A549 (cell line): ENCODE data around the gene INTS6L. TPM values are rescaled to one million over a fixed set of nuclear protein-coding genes. Genes with fewer than 3 reads are reported as not detected.

ENCODE experiments used
- ATAC-seq, 2 experiments: fragments of 200-7000 bp in 1 of 2; fragments of >200 bp in 1 of 2; cut with Nextera tagmentation in 1 of 2; cut with Tn5 transposase in 1 of 2; 3 replicates each; pipeline versions ENCODE4 v1.8.0 to v1.9.1; 2018 to 2020; ENCODE audit warnings: mild to moderate bottlenecking in 1 of 2, moderate library complexity in 1 of 2
- CTCF ChIA-PET: fragments of 300-600 bp; sonication (Branson Sonifier 250); formaldehyde crosslinking; extraction: SDS; loops from one replicate; lab custom pipeline; 2021; ENCODE audit warnings: antibody characterized with exemption, inconsistent platforms; lab: Yijun Ruan, JAX
- POLR2A ChIA-PET: fragments of 350-600 bp; formaldehyde crosslinking; extraction: SDS; loops from one replicate; lab custom pipeline; 2021; ENCODE audit warnings: antibody characterized with exemption, inconsistent platforms; lab: Yijun Ruan, JAX
- DNase-seq, 2 experiments: peaks; one replicate each; pipeline versions ENCODE4 v3.0.0 to v3.0.0-alpha.2; 2011 to 2016; ENCODE audit warnings: low read depth in 1 of 2, low spot score in 1 of 2
- FAIRE-seq: peaks from 2 replicates; lab custom pipeline; 2011; peaks lifted over from hg19 to GRCh38; lab: Jason Lieb, UNC
- H3K27ac ChIP-seq, 2 experiments: fragments of >200 bp; sonication (Bioruptor Twin); formaldehyde crosslinking; 3 replicates each; pipeline ENCODE4 v1.5.1; 2016 to 2017
- H3K4me1 ChIP-seq: fragments of >200 bp; sonication (Bioruptor Twin); formaldehyde crosslinking; 3 replicates; pipeline ENCODE4 v1.6.1; 2016
- H3K4me2 ChIP-seq: fragments of >200 bp; sonication (Bioruptor Twin); formaldehyde crosslinking; 3 replicates; pipeline ENCODE4 v1.6.1; 2016
- H3K4me3 ChIP-seq: fragments of >200 bp; sonication (Bioruptor Twin); formaldehyde crosslinking; 3 replicates; pipeline ENCODE4 v1.5.1; 2016
- H3K9me3 ChIP-seq: fragments of >200 bp; sonication (Bioruptor Twin); formaldehyde crosslinking; 3 replicates; pipeline ENCODE4 v1.6.1; 2016
- BHLHE40 ChIP-seq: IDR thresholded peaks from 2 replicates; pipeline ENCODE4 v1.6.1; 2012; ENCODE audit warnings: low read depth, low read length, inconsistent platforms
- CBX8 ChIP-seq: fragments of 200-600 bp; sonication (generic); IDR thresholded peaks from 2 replicates; pipeline ENCODE4 v1.6.1; 2016
- EHF ChIP-seq: fragments of 250-450 bp; sonication (Bioruptor Pico); IDR thresholded peaks from 2 replicates; pipeline ENCODE4 v1.5.0; 2020; ENCODE audit warnings: mild to moderate bottlenecking
- EHMT2 ChIP-seq: fragments of 200-600 bp; sonication (generic); IDR thresholded peaks from 2 replicates; pipeline ENCODE4 v1.6.1; 2016; ENCODE audit warnings: antibody characterized with exemption, low read depth, mild to moderate bottlenecking, moderate library complexity
- HES2 ChIP-seq: fragments of >200 bp; sonication (Bioruptor Twin); formaldehyde crosslinking; IDR thresholded peaks from 2 replicates; pipeline ENCODE4 v1.6.1; 2016
- HOXA7 ChIP-seq: fragments of 250-450 bp; sonication (Bioruptor Pico); IDR thresholded peaks from 2 replicates; pipeline ENCODE4 v1.5.0; 2020; ENCODE audit warnings: mild to moderate bottlenecking, moderate library complexity
- JUNB ChIP-seq: fragments of >200 bp; sonication (Bioruptor Twin); formaldehyde crosslinking; IDR thresholded peaks from 2 replicates; pipeline ENCODE4 v1.6.1; 2016
- KDM5A ChIP-seq: fragments of 200-600 bp; sonication (generic); IDR thresholded peaks from 2 replicates; pipeline ENCODE4 v1.6.1; 2016; ENCODE audit warnings: antibody characterized with exemption, mild to moderate bottlenecking
- MAZ ChIP-seq: fragments of 150-350 bp; IDR thresholded peaks from 2 replicates; pipeline ENCODE4 v1.6.1; 2014; ENCODE audit warnings: antibody characterized with exemption, low read depth, low read length, borderline replicate concordance
- POLR2AphosphoS2 ChIP-seq: conservative IDR thresholded peaks from 2 replicates; pipeline ENCODE4 v1.6.1; 2012; ENCODE audit warnings: low read length, improper control_type of control experiment, inconsistent platforms
- RAD21 ChIP-seq, 2 experiments: fragments of >200 bp in 1 of 2; sonication (Bioruptor Twin) in 1 of 2; formaldehyde crosslinking in 1 of 2; IDR thresholded peaks in 1 of 2; conservative IDR thresholded peaks in 1 of 2; 2 replicates in 1 of 2; 3 replicates in 1 of 2; pipeline ENCODE4 v1.6.1; 2012 to 2018; ENCODE audit warnings: inconsistent platforms in 1 of 2
- RCOR1 ChIP-seq: fragments of 150-350 bp; IDR thresholded peaks from 2 replicates; pipeline ENCODE4 v1.6.1; 2014; ENCODE audit warnings: antibody characterized with exemption, low read length, low read depth
- RFX5 ChIP-seq: fragments of 450-650 bp; IDR thresholded peaks from 2 replicates; pipeline ENCODE4 v1.7.1; 2014; ENCODE audit warnings: antibody characterized with exemption, mild to moderate bottlenecking, moderate library complexity
- RNF2 ChIP-seq: fragments of 200-600 bp; sonication (generic); IDR thresholded peaks from 2 replicates; pipeline ENCODE4 v1.6.1; 2016; ENCODE audit warnings: low read depth, mild to moderate bottlenecking, antibody characterized with exemption, moderate library complexity, borderline replicate concordance
- SREBF2 ChIP-seq: fragments of 450-650 bp; IDR thresholded peaks from 2 replicates; pipeline ENCODE4 v1.6.1; 2014; ENCODE audit warnings: mild to moderate bottlenecking, moderate library complexity
- TFCP2L1 ChIP-seq: fragments of 250-450 bp; sonication (Bioruptor Pico); IDR thresholded peaks from 2 replicates; pipeline ENCODE4 v1.5.0; 2021; ENCODE audit warnings: mild to moderate bottlenecking
- ZC3H11A ChIP-seq: fragments of 450-650 bp; IDR thresholded peaks from 2 replicates; pipeline ENCODE4 v1.6.1; 2014; ENCODE audit warnings: antibody characterized with exemption, mild to moderate bottlenecking
- ZSCAN20 ChIP-seq: fragments of 250-450 bp; sonication (Bioruptor Pico); IDR thresholded peaks from 2 replicates; pipeline ENCODE4 v1.8.0; 2022; ENCODE audit warnings: mild to moderate bottlenecking, moderate library complexity
- WGBS: methylation state at CpG from one replicate; pipeline ENCODE4 v1.1.6; 2017; ENCODE audit errors: missing lambda C conversion rate; 5-methylcytosine and 5-hydroxymethylcytosine counted together
- polyA plus RNA-seq, 4 experiments: library from polyadenylated mRNA; depleted of rRNA in 3 of 4; stranded (reverse); fragments of >200 nt; fragmentation: RNase III in 1 of 4; extraction: RNeasy Plus Mini Kit Qiagen cat#74134 plus additional on column Dnase treatment in 1 of 4; gene quantifications; 2 replicates in 3 of 4; 3 replicates in 1 of 4; pipeline ENCODE4 v1.2.3, GENCODE V29; 2011 to 2017
- TF ChIP-seq, protein P1 (sequence below): fragments of 150-350 bp; IDR thresholded peaks from 2 replicates; pipeline ENCODE4 v1.6.1; 2014; ENCODE audit warnings: low read depth, mild to moderate bottlenecking, low read length
- TF ChIP-seq, protein P2 (sequence below): fragments of 250-450 bp; sonication (Bioruptor Pico); IDR thresholded peaks from 2 replicates; pipeline ENCODE4 v1.5.0; 2021; ENCODE audit warnings: mild to moderate bottlenecking, moderate library complexity, borderline replicate concordance

INTS6L gene
- polyA plus RNA-seq, 2 of the 4 experiments (the other 2 are of a cell fraction), result 0.19 to 0.40 TPM

DNA sequence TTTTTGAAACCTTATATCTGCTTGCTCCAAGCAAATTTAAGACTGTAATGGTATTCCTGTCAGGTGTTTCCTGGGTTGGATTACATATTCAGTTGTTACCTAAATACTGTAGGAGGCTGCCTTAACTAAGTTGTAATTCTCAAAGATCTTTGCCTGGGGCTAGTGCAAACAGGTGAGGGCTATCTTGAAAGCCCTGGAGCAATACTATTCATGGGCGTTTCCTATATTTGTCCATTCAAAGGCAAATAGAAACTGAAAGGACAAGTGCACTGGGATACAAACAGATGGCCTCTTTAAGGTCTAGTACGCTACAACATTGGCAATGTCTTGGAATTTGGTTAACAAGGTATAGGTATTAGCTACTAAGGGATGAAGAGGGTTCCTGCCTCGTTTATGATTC, 108.9 kb downstream of the INTS6L start:
- ChIA-PET POLR2A (no interaction called here), CTCF (no interaction called here)
- no peak for ATAC-seq
- no peaks in the 10 kb centered on the region for H3K4me1 ChIP-seq
- no peaks in the 10 kb centered on the region for H3K9me3 ChIP-seq
- 8% methylated on average over 3 of the region's 3 CpGs for whole genome bisulfite sequencing
- TF ChIP-seq HES2, result no peak
- TF ChIP-seq RFX5, result no peak
- TF ChIP-seq BHLHE40, result no peak
- TF ChIP-seq, protein P1, sequence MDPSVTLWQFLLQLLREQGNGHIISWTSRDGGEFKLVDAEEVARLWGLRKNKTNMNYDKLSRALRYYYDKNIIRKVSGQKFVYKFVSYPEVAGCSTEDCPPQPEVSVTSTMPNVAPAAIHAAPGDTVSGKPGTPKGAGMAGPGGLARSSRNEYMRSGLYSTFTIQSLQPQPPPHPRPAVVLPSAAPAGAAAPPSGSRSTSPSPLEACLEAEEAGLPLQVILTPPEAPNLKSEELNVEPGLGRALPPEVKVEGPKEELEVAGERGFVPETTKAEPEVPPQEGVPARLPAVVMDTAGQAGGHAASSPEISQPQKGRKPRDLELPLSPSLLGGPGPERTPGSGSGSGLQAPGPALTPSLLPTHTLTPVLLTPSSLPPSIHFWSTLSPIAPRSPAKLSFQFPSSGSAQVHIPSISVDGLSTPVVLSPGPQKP, result no peak
- no peak for TF ChIP-seq EHMT2
- no peak for TF ChIP-seq RNF2
- no peak for TF ChIP-seq RAD21 (conservative IDR thresholded peaks at IDR 0.05 in 1 of 2, IDR thresholded peaks at IDR 0.05 in 1 of 2)
- TF ChIP-seq CBX8, result no peak
- no peak for TF ChIP-seq JUNB
- TF ChIP-seq POLR2AphosphoS2, result no peak
- no peak for TF ChIP-seq ZC3H11A
- TF ChIP-seq MAZ, result no peak
- TF ChIP-seq SREBF2, result no peak
- TF ChIP-seq ZSCAN20 (CRISPR knock-in tag), result no peak
- TF ChIP-seq KDM5A, result no peak
- TF ChIP-seq RCOR1, result no peak
- no peak for TF ChIP-seq EHF (CRISPR knock-in tag)
- TF ChIP-seq, protein P2, sequence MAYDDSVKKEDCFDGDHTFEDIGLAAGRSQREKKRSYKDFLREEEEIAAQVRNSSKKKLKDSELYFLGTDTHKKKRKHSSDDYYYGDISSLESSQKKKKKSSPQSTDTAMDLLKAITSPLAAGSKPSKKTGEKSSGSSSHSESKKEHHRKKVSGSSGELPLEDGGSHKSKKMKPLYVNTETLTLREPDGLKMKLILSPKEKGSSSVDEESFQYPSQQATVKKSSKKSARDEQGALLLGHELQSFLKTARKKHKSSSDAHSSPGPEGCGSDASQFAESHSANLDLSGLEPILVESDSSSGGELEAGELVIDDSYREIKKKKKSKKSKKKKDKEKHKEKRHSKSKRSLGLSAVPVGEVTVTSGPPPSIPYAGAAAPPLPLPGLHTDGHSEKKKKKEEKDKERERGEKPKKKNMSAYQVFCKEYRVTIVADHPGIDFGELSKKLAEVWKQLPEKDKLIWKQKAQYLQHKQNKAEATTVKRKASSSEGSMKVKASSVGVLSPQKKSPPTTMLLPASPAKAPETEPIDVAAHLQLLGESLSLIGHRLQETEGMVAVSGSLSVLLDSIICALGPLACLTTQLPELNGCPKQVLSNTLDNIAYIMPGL (CRISPR knock-in tag), result no peak
- TF ChIP-seq HOXA7 (CRISPR knock-in tag), result no peak
- TF ChIP-seq TFCP2L1 (CRISPR knock-in tag), result no peak
- no peak for FAIRE-seq
- no peak overlapping the region for H3K4me2 ChIP-seq
- DNase-seq, result no peak
- no peak overlapping the region for H3K4me3 ChIP-seq
- H3K27ac ChIP-seq, result no peak overlapping the region

Other genes starting within 250 kb of the INTS6L start
- gene ETDC, start 211.2 kb upstream of the INTS6L start, polyA plus RNA-seq (2011; rRNA removed), result not detected in 2 replicates
- not detected in 3 replicates for gene ETDC, start 211.2 kb upstream of the INTS6L start, polyA plus RNA-seq (2017; fragmentation: RNase III; extraction: RNeasy Plus Mini Kit Qiagen cat#74134 plus additional on column Dnase treatment)
- gene ZNF75D, start 176.6 kb upstream of the INTS6L start, polyA plus RNA-seq (2011; rRNA removed), result 9.7 and 10.7 TPM in 2 replicates
- gene ZNF75D, start 176.6 kb upstream of the INTS6L start, polyA plus RNA-seq (2017; fragmentation: RNase III; extraction: RNeasy Plus Mini Kit Qiagen cat#74134 plus additional on column Dnase treatment), result 5.0 to 5.5 TPM (median 5.5 TPM) in 3 replicates
- 9.2 and 11.1 TPM in 2 replicates for gene ZNF449, start 175.9 kb upstream of the INTS6L start, polyA plus RNA-seq (2011; rRNA removed)
- gene ZNF449, start 175.9 kb upstream of the INTS6L start, polyA plus RNA-seq (2017; fragmentation: RNase III; extraction: RNeasy Plus Mini Kit Qiagen cat#74134 plus additional on column Dnase treatment), result 4.2 to 5.1 TPM (median 4.5 TPM) in 3 replicates
- gene SMIM10L2A, start 98.7 kb upstream of the INTS6L start, polyA plus RNA-seq (2011; rRNA removed), result 0.59 and 0.61 TPM in 2 replicates
- gene SMIM10L2A, start 98.7 kb upstream of the INTS6L start, polyA plus RNA-seq (2017; fragmentation: RNase III; extraction: RNeasy Plus Mini Kit Qiagen cat#74134 plus additional on column Dnase treatment), result 0.34 to 0.37 TPM (median 0.37 TPM) in 3 replicates
- not detected in 2 replicates for gene CT45A1, start 193.0 kb downstream of the INTS6L start, polyA plus RNA-seq (2011; rRNA removed)
- gene CT45A1, start 193.0 kb downstream of the INTS6L start, polyA plus RNA-seq (2017; fragmentation: RNase III; extraction: RNeasy Plus Mini Kit Qiagen cat#74134 plus additional on column Dnase treatment), result not detected in 3 replicates
- gene CT45A3, start 247.5 kb downstream of the INTS6L start, polyA plus RNA-seq (2011; rRNA removed), result 0.24 and 0.41 TPM in 2 replicates
- not detected in 3 replicates for gene CT45A3, start 247.5 kb downstream of the INTS6L start, polyA plus RNA-seq (2017; fragmentation: RNase III; extraction: RNeasy Plus Mini Kit Qiagen cat#74134 plus additional on column Dnase treatment)